NCI-H748 treated with DMSO at 0.1 percent for 48 hours (cell line): ENCODE results near the gene ANKEF1.

ENCODE experiments used
- DNase-seq: peaks from one replicate; lab custom pipeline; 2025; lab: John Stamatoyannopoulos, UW

ANKEF1 gene

GRCh38 chr20:10089871-10090587, 55.2 kb downstream of the ANKEF1 start:
- no peak for DNase-seq

DNA sequence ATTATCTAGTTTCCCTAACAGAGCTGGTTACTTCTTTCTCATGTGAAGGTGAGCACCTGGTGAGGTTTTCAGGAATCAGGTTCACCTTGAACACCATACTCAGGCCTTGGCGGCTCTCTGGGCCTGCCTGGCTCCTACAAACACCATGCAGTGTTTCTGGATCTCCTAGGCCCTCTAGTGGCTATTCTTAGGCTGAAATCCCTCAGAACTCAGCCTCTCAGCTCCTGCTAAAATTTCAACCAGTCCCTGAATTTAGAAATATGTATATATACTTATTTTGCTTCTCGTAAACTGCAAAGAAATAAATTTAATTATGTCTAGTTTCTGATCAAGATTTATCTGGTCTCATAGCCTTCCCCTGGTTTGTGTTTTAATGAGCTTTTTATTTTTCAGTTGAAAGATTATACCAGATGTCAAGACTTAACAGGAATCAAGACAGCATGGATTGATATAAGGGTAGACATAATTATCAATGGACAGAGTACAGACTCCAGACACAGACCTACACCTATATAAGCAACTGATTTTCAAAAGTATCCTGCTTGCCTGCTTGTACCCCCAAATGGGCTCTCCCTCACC, 55.9 kb downstream of the ANKEF1 start:
- peak; percentile 77 for DNase-seq

- no peak for DNase-seq
Measured at GRCh38 chr20:10093087-10093591, 58.4 kb downstream of the ANKEF1 start.

DNA sequence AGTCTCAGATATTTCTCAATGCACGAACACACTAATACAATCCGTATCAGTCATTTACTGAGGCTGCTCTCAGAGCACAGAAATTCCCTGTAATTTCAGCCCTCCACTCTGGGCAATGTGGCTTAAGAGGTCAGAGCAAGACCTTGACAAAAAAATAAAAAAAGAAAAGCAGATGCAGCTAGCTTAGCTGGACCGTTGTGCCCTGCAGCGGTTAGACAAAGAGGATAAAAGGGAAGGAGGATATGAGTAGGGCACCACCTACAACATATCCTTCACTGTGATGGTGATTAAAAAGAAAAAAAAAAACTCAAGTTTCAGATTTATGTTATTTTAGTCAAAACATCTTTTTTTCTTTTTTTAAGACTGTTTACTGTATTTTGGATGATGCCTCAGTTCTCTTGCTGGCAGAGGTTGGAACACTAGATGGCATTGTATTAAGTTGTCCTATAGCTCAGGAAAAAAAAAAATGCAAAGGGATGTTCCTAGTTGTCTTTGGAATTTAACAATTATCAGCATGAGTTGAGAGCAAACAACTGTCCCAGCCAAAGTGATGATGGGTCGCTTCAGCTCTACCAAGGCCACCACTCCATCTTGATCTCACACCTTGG, 59.9 kb downstream of the ANKEF1 start:
- peak; percentile 28 for DNase-seq

GRCh38 chr20:10096790-10097189, 62.0 kb downstream of the ANKEF1 start:
- DNase-seq = no peak

GRCh38 chr20:10105046-10105445, 70.3 kb downstream of the ANKEF1 start:
- peak; percentile 93 for DNase-seq
